ENCODE data around the gene KCNQ1OT1. TPM values are rescaled to one million over a fixed set of nuclear protein-coding genes. Genes with fewer than 3 reads are reported as not detected.

KCNQ1OT1 gene
- total RNA-seq, 1 donor from 2014 or later: 7.2 TPM

DNA sequence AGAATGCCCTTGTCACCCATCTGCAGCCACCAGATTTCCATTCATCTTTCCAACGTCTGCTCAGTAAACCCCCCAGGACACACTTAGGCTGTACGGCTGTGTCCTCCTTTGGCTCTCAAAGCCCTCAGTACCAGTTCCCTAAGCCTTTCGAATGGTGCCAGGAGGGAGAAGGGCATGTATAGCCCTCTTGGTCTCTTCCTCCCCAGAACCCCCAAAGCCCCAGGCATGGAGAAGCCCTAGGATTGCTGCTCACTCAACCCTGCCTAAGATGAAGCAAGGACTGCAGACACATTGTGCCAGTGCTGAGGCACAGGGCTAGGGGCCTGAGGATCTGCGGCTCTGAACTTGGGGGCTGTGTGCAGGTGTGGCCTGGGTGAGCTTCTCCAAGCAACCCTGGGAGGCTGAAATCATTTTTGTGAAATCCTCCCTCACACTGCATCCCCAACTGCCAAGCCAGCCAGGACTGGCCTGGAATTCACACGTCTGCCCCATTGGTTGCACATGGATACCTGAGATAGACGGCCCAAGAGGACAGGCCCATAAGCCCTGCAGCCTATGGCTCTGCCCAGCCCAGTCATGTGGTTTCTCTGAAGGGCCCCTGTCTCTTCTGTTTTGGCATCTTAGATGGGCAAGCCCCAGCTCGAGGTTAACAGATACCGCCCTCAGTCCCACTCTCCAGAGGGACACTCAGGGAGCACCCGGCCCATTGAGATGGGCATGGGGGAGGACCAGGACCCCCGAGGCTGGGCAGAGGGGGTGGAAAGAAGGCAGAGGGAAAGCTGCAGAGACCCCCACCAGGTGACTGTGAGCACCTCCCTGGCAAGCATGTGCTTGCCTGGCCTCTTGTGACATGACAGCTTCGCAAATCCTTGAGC, 34.0 kb downstream of the KCNQ1OT1 start:
- DNase-seq (ENCODE audit: low spot score): no peak
- intact Hi-C loops (cut with DNase I): no loop called here
- no peak for ATAC-seq

DNA sequence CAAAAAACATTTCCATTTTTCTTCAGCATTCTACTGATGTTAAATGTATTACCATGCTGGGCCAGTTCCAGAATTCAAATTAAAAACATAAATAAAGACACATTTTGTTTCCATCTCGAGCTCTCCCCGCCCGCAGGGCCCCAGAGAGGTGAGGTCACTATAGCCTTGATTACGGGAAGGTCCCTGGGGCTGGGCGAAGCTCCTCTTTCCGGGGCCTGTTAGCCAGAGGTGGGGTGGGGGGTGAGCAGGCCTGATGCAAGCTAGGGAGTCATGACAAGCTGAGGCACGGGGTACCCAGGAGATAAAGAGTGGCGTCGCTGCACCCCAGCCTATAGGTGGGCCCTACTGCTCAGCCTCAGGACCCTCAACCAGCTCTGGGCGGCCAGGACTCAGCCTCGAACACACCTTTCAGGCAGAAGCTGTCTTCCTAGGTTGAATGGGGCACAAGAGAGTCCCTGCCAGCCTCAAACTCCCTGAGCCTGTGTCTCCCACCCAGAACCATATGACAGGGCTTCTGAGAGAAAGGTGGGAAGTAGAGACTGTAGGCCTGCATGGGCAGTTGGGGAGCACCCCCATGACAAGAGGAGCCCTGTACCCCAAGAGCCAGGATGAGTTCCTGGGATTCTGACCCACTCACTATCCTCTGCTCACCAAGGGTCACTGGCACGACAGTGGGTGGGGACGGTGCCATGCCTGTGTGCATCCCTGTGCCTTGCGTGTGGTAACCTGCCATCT, 34.8 kb downstream of the KCNQ1OT1 start:
- DNase-seq (ENCODE audit: low spot score) (peak; percentile 48), ATAC-seq (no peak)
- intact Hi-C loops (cut with DNase I): no loop called here

DNA sequence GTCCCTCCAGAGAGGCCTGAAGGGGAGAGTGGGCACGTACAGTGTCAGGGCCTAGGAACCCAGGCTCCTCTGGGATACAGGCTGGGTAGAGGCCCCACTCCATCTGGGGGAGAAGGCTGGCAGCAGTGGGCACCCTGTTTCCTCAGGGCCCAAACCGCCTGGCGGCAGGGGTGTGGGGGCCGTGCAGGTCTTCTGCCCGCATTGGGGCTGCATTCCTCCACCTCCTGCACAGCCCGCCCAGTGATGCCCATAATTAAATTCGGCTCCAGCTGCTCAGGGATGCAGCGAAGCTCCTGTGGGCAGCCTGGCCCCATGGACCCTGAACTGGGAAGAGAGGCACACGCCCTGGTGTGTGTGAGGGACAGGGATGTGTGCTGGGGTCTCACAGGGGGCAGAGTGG, 35.4 kb downstream of the KCNQ1OT1 start:
- intact Hi-C loops (cut with DNase I): no loop called here
- no peak for DNase-seq (ENCODE audit: low spot score)
- no peak for ATAC-seq

DNA sequence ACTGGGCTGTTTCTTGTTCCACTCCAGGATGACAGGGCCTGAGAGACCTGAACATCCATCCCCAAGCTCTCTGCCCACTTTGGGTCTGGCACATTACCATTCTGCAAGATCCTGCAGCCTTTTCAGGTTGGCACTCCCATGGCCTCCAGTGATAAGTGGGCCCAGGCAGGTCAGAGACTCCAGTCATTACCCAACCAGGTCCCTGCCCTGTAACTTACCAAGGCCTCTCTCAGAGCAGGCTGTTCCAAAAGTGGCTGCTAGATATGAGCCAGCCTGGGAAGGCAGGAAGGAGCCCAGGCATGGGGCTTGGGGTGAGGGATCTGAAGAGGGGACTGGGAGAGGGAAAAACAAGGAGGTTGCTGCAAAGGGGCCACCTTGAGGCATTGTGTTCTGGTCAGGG, 35.9 kb downstream of the KCNQ1OT1 start:
- no peak for ATAC-seq
- intact Hi-C loops (cut with DNase I): no loop called here

DNA sequence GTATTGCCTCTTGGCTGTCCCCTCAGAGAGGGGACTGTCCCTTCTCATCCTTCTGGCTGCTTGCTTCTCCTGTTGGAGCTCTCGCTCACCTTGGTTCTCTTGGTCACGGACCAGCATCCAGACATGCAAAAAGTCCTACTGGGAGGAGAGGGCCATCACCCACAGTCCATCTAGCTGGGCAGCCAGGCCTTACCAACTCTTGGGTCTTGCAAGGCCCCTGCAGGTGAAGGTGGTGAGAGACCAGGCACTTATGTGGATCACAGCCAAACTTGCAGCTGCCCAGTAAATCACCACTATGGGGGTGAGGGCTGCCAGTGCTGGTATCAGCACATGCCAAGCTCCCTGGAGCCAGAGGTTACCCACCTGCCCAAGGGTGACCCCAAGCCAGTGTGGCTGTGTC, 36.3 kb downstream of the KCNQ1OT1 start:
- no peak for DNase-seq (ENCODE audit: low spot score)
- ATAC-seq: no peak
- intact Hi-C loops (cut with DNase I): no loop called here

More for the DNA sequence above, 35.9 kb downstream of the KCNQ1OT1 start:
- DNase-seq (ENCODE audit: low spot score): no peak

DNA sequence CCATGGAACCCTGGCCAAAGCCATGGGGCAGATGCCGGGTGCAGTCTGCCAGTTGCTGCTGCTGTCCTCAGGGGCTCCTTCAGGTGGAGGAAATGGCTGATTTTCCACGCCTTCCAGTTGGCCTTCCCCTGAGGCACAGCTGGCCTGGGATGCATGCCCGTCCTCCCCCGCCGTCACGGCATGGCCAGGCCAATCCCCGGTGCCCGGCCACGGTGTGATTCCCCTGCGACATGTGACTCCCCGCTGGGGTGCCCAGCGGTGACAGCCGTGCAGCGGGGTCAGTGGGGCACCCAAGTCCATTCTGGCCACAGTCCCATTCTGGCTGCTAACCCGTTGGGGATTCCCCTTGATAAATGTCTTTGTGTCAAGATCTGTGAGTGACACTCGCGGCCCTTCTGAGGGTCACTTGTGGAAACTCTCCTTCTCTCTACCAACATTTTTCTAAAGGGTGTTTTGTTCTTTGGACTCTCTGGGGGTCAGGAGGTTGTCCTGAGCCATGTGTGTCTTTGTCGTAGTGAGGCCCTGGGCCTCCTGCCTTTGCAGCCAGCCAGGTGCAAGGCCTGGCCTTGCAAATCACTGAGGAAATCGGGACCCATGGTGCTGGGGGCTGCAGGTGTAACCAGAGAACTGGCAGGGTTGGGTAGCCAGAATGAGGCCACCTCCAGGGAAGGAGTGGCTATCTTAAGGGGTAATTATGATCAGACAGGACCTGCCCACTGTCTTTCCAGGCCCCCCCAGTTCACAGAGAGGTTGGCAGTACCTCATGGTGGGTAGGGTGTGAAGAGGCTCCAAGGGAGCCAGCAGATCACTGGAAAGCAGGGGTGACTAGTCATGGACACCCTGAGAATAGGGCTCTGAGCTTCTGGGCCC, 37.1 kb downstream of the KCNQ1OT1 start:
- intact Hi-C loops (cut with DNase I): no loop called here
- DNase-seq (ENCODE audit: low spot score) (peak; percentile 51), ATAC-seq (no peak)

DNA sequence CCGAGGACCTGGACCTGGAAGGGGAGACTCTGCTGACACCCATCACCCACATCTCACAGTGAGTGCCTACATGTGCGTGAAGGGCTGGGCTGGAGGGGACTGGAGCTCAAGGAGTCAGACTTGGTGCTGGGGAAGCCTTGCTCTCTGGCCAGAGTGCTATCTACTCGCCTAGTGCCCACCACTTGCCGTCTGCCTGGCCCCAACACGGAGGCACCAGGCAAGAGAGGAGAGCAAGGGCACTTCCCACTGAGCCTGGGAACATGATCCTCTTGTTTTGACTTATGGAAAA, 37.8 kb downstream of the KCNQ1OT1 start:
- ATAC-seq (no peak), DNase-seq (ENCODE audit: low spot score) (no peak)
- intact Hi-C loops (cut with DNase I): no loop called here

DNA sequence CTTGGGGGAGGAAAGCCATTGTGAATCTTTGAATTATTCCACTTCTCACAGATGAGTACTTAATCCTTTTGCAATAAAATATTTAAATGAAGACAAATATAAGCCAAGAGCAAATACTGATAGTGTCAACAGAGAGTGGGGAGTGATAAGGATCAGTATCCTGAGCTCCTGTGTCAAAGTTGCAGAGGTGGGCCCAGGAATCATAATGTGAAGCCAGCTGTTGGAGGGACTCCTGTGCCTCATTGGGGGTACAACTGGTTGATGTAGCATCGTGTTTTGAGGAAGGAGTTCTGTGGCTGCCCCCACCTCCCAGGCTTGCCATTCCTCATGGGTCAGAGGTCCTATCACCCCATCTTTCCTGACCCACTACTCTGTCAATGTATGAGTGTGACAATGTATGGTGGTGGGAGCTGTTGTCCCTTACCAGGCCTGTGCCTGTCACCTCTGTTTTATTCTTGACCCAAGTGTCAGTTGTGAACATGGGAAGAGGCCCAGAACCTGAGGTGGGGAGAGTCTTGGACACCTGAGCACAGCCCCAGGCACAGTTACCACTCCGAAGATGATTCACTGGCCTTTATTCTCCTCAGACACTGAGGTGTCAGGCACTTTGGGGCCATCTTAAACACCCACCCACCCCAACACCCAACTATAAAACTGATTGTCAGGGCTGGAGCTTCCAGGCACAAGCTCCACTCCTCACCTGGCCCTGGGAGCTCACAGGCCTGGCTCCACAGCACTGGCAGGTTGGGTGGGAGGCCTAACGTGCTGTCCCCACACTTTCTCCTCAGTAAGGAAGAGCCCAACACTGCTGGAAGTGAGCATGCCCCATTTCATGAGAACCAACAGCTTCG, 38.4 kb downstream of the KCNQ1OT1 start:
- no peak for ATAC-seq
- intact Hi-C loops (cut with DNase I): no loop called here
- no peak for DNase-seq (ENCODE audit: low spot score)

DNA sequence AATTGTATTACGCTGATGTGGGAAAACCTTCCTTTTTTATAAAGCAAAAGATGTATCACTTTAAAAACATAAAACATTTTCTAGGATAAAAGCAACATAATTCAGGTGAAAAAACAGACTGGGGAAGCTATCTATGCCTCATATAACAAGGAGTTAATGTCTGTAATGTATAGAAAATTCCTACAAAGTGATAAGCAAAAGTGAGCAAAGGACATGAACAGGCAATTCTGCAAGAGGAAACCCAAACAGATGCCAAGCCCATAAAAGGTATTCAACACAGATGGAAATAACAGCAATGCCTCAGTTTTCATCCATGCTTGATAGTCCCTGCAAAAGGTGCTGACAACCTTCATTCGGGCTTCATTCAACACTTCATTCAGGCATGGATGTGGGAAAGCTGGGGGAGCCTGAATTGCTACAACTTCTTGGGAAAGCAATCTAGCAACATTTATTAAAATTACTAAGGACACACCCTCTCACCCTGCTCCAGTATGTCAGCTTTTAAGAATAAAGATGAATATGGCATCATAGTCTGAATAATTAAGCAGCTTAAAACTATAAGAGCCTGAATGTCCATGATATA, 39.3 kb downstream of the KCNQ1OT1 start:
- intact Hi-C loops (cut with DNase I): no loop called here
- DNase-seq (ENCODE audit: low spot score) (no peak), ATAC-seq (no peak)

DNA sequence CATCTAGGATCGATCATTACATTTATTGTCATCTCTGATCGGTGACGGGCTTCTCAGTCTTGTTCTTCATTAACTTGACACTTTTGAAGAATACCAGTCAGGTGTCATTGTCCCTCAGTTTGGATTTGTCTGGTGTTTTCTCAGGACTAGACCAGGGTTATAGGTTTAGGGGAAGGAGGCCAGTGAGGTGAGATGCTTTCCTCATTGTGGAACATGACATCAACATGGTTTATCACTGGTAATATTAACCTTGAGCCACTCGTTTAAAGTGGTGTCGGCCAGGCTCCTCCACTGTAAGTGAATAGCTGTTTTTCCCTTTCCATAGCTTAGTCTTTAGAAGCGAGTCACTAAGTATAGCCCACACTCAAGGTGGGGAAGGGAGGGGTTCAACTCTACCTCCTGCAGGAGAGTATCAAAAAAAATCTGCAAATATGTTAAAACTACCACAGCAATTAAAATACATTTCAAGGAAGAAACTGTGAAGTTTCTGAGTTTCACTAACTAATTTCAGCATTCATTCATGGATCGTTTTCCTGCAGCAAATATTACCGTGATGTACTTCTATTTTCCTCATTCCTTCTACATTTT, 42.0 kb downstream of the KCNQ1OT1 start:
- DNase-seq (ENCODE audit: low spot score) (no peak), ATAC-seq (no peak)
- intact Hi-C loops (cut with DNase I): no loop called here

DNA sequence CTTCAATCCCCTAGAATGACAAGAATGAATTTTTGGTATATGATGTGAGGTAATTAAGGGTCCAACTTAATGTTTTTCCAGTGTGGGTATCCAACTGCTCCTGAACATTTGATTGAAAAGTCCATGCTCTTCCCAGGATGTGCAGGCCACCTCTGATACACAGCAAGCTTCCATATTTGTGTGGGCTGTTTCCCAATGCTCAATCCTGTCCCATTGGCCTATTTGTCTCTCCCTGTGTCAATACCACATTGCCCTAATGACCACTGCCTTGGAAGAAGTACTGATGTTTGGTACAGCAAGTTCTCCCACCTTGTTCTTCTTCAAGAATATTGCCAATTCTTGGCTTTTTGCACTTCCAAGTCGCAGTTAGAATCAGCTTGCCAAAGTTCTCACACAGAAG, 42.9 kb downstream of the KCNQ1OT1 start:
- intact Hi-C loops (cut with DNase I): no loop called here
- DNase-seq (ENCODE audit: low spot score) (no peak), ATAC-seq (no peak)

DNA sequence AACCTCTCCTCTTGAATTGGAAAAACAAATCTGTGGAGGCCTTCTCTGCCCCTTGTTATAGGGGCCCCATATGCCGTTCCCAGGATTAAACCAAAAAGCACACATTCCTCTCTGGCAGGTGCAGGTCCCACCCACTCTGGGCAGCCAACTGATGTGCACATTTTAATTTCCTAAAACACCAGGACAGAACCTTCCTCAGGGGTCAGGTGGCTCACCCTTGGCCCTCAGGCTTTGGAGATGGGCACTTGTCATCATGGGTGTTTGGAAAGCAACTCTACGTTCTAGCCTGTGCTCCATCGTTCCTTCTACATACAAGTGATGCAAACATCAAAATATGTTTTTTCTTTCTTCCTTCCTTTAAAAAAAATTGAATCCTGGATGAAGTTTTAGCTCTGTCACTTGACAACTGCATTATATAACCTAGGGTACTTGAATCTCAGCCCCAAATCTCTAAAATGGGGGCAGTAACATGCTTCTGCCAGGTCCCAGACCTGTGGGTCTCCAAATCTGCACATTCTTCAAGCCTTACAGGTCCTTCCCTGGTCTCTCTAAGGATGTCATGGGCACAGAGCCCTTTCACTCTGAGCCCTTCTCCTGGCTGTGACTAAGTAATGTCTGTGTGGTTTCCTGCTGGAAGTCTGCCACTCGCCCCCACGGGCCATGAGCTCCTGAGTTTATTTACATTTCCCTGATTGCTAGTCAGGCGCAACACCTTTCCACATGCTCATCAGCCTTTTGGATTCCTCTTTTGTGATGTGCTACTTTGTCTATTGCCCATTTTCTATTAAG, 43.8 kb downstream of the KCNQ1OT1 start:
- intact Hi-C loops (cut with DNase I): no loop called here
- DNase-seq (ENCODE audit: low spot score): no peak
- ATAC-seq: no peak

DNA sequence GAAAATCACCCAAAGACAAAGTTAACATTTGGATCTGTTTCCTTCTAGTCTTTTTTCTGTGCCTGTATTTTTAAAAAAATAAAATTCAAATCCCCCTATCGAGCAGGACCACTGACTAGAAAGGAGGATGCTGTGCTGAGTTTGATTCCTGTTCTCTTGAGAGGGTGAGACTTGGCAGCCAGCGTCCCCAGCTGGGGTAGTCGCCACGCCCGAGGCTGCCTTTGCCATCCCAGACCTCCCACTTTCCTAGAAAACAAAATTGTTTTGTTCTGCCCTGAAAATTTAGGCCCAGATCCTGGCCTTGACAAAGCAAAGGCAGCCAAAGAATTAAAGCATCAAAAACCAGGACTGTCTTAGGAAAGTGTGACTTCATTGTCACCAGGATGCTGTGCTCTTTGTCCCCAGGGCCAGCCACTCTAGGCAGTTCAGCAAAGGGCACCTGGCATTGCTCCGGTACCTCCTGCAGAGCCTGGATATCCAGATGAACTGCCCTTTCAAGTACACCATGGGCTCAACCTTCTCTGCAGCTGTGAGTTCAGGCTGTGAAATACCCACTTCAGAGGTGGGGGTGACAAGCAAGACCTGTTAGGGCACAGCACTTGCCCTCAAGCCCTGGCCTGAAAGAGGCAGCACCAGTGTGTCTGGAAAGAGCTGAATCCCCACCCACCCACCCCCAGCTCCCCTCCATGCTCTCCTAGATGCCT, 44.6 kb downstream of the KCNQ1OT1 start:
- intact Hi-C loops (cut with DNase I): no loop called here
- DNase-seq (ENCODE audit: low spot score) (no peak), ATAC-seq (no peak)

DNA sequence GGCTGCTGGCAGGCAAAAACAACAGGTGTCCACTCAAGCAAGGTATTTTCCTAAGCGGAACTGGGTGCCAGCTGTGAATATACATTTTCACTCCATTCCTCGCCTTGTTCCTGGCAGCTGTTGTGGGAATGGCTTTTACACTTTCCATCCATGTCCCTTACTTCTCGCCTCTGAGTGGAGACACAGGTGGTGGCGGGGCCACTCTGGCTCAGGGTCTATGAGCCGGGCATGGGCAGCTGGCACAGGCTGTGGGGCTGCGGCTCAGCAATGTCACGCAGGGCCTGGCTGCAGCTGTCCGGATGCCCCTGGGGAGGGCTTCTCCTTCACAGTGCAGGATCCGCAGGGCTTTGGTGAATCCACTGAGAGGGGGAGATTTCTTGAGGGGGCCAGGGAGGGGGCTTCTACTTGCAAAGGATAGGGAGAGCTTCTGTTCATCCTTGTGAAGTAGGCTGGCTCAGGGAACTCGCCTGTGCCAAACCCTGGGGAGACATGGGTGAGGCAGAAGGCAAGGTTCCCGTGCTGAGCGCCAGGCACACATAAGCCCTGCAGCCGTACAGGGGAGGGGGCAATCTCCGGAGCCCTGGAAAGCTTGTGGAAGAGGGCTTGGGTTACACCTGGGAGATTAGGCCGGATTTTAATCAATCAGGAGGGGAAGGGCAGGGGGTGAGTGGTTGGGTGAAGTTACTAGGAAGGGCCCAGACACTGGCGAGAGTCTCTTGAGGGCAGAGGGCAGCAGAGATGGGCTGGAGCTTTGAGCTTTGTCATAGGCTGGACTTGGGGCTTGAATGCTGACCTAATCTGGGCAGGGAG, 45.7 kb downstream of the KCNQ1OT1 start:
- intact Hi-C loops (cut with DNase I): no loop called here
- DNase-seq (ENCODE audit: low spot score) (peak; percentile 48), ATAC-seq (no peak)

DNA sequence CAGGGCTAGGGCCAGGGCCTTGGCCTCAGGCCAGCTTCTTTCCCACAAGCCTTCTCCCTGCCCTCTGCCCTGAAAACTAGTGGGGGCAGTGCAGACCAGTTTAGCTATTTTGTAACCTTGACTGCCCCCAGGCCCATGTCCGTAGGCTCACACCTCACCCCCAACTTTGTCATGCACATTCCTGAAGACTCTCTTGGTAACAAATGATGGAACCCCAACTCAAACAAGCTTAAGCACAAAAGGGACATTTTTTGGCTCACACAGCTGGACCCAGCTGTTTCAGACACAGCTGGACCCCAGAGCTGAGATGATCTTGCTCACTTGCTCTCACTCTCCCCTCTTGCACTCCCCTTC, 46.6 kb downstream of the KCNQ1OT1 start:
- no peak for ATAC-seq

More for the DNA sequence above, 46.6 kb downstream of the KCNQ1OT1 start:
- no peak for DNase-seq (ENCODE audit: low spot score)
- intact Hi-C loops (cut with DNase I): no loop called here
